GM12874 (cell line): Measurements from ENCODE around the gene LEP.

Experiments used
- CTCF ChIP-seq: IDR thresholded peaks from 2 replicates; pipeline ENCODE4 v1.5.1; 2011; ENCODE audit warnings: low read depth, mild to moderate bottlenecking, control low read depth, low read length, moderate library complexity; ENCODE audit not compliant: insufficient read depth

LEP gene

GRCh38 chr7:128201690-128202085 lies 39.4 kb upstream of the LEP start:
- TF ChIP-seq CTCF: no peak

- no peak for TF ChIP-seq CTCF
Observed at GRCh38 chr7:128202287-128202957, 38.7 kb upstream of the LEP start.

- TF ChIP-seq CTCF: no peak
Observed at GRCh38 chr7:128203047-128203491, 38.0 kb upstream of the LEP start.

- no peak for TF ChIP-seq CTCF
Observed at GRCh38 chr7:128203710-128204214, 37.3 kb upstream of the LEP start.

GRCh38 chr7:128204455-128204854 lies 36.6 kb upstream of the LEP start:
- no peak for TF ChIP-seq CTCF

- TF ChIP-seq CTCF: no peak
Observed at GRCh38 chr7:128205068-128205467, 36.0 kb upstream of the LEP start.

- TF ChIP-seq CTCF: no peak
Observed at GRCh38 chr7:128206017-128206746, 34.9 kb upstream of the LEP start.
